Panc1 (cell line): ENCODE measurements around the gene SERTAD2. TPM values are rescaled to one million over a fixed set of nuclear protein-coding genes. Genes with fewer than 3 reads are reported as not detected.

Source experiments
- ATAC-seq: fragments of 200-7000 bp; cut with Tn5 transposase; 2 replicates; pipeline ENCODE4 v1.9.1; 2020; ENCODE audit warnings: mild to moderate bottlenecking, moderate library complexity
- BruUV-seq: library from RNA; stranded (reverse); fragments of 400-500 nt; replicated peaks from 2 replicates; lab custom pipeline; 2021; lab: Mats Ljungman, UMichigan
- CTCF ChIA-PET: fragments of 300-600 bp; sonication (Branson Sonifier 250); formaldehyde crosslinking; loops from one replicate; lab custom pipeline; 2022; ENCODE audit warnings: antibody characterized with exemption; lab: Charles Lee
- POLR2A ChIA-PET: fragments of 300-600 bp; sonication (Branson Sonifier 250); formaldehyde crosslinking; loops from one replicate; lab custom pipeline; 2022; ENCODE audit warnings: antibody characterized with exemption; lab: Charles Lee
- DNase-seq: peaks from one replicate; pipeline ENCODE4 v3.0.0-alpha.2; 2010; ENCODE audit warnings: low read depth, low spot score
- H3K27ac ChIP-seq: 2 replicates; pipeline ENCODE4 v1.5.1; 2011; ENCODE audit warnings: mild to moderate bottlenecking, low read length, inconsistent platforms
- H3K27me3 ChIP-seq: fragments of 200-500 bp; sonication (Bioruptor generic); 2 replicates; pipeline ENCODE4 v1.6.0; 2014; ENCODE audit warnings: low read length, inconsistent platforms; ENCODE audit not compliant: control insufficient read depth, insufficient read depth
- H3K36me3 ChIP-seq: fragments of 200-500 bp; sonication (Bioruptor generic); 2 replicates; pipeline ENCODE4 v1.5.1; 2014; ENCODE audit warnings: inconsistent platforms, mild to moderate bottlenecking, low read length, moderate library complexity; ENCODE audit not compliant: control insufficient read depth, insufficient read depth
- H3K4me1 ChIP-seq: 2 replicates; pipeline ENCODE4 v1.5.1; 2011; ENCODE audit warnings: inconsistent platforms, mild to moderate bottlenecking, low read length, moderate library complexity; ENCODE audit not compliant: control insufficient read depth, insufficient read depth
- H3K4me3 ChIP-seq, 2 experiments: 2 replicates each; pipeline ENCODE4 v1.5.1; 2011 to 2012; ENCODE audit warnings: low read depth in 2 of 2, low read length in 2 of 2, mild to moderate bottlenecking in 2 of 2, inconsistent platforms in 1 of 2, moderate library complexity in 1 of 2
- H3K9me3 ChIP-seq: fragments of 200-500 bp; sonication (Bioruptor generic); 2 replicates; pipeline ENCODE4 v1.5.1; 2014; ENCODE audit warnings: low read depth, mild to moderate bottlenecking, inconsistent platforms, low read length, moderate library complexity; ENCODE audit not compliant: control insufficient read depth, insufficient read depth
- POLR2AphosphoS5 ChIP-seq: IDR thresholded peaks from 2 replicates; pipeline ENCODE4 v1.6.1; 2012; ENCODE audit warnings: mild to moderate bottlenecking, low read depth, low read length, moderate library complexity
- REST ChIP-seq, 2 experiments: IDR thresholded peaks; 2 replicates each; pipeline ENCODE4 v1.6.1; 2011 to 2012; ENCODE audit warnings: low read depth in 2 of 2, control low read depth in 1 of 2, low read length in 1 of 2, mild to moderate bottlenecking in 1 of 2, moderate library complexity in 1 of 2; ENCODE audit not compliant: insufficient read depth in 1 of 2
- SIN3A ChIP-seq: IDR thresholded peaks from 2 replicates; pipeline ENCODE4 v1.6.1; 2012; ENCODE audit warnings: low read depth, mild to moderate bottlenecking, low read length, moderate library complexity, borderline replicate concordance; ENCODE audit not compliant: insufficient read depth
- TCF7L2 ChIP-seq: IDR thresholded peaks from 2 replicates; pipeline ENCODE4 v1.6.1; 2011; ENCODE audit warnings: mild to moderate bottlenecking, low read depth, low read length, inconsistent platforms
- in situ Hi-C: cut with HindIII; loops from 2 replicates; pipeline ENCODE4 v1.10.0; 2016; ENCODE audit warnings: low sequenced_read_pairs, low pct_unique_long_range_greater_than_20kb
- intact Hi-C: fragments of 100-400 bp; cut with micrococcal nuclease; formaldehyde crosslinking; loops from one replicate; pipeline ENCODE4 v1.10.0; 2022; ENCODE audit not compliant: unreplicated experiment
- total RNA-seq: library from RNA; stranded (reverse); gene quantifications from one replicate; pipeline ENCODE4 v1.2.1, GENCODE V29; 2021; ENCODE audit not compliant: unreplicated experiment
- TF ChIP-seq, protein P1 (sequence below): fragments of 450-650 bp; IDR thresholded peaks from 2 replicates; pipeline ENCODE4 v1.5.1; 2017; ENCODE audit warnings: mild to moderate bottlenecking

The SERTAD2 gene
- total RNA-seq, 1 experiment from 2014 or later, result 24.3 TPM

GRCh38 chr2:64650296-64650695, 3.4 kb downstream of the SERTAD2 start:
- ChIA-PET POLR2A (interaction anchor here (0.6 kb wide), 1 partner anchor 577 kb away, joined by 3 read pairs; the partner anchor contains the start of gene ACTR2), CTCF (no interaction called here)
- Histone ChIP-seq H3K4me1 (peaks cover 72% of the 10 kb centered on the region), H3K9me3 (no peaks in the 10 kb centered on the region), H3K27me3 (no peaks in the 10 kb centered on the region), H3K36me3 (peaks cover 4% of the 10 kb centered on the region; the same call in 1 of the 2 replicates), H3K27ac (peak overlapping the region; percentile 85), H3K4me3 (peak overlapping the region in 1 of 2 experiments; percentile 17; a peak in 2 of 4 replicates)
- ATAC-seq (no peak), DNase-seq (no peak)
- in situ Hi-C loops, result no loop called here
- no peak for TF ChIP-seq TCF7L2
- TF ChIP-seq, protein P1, sequence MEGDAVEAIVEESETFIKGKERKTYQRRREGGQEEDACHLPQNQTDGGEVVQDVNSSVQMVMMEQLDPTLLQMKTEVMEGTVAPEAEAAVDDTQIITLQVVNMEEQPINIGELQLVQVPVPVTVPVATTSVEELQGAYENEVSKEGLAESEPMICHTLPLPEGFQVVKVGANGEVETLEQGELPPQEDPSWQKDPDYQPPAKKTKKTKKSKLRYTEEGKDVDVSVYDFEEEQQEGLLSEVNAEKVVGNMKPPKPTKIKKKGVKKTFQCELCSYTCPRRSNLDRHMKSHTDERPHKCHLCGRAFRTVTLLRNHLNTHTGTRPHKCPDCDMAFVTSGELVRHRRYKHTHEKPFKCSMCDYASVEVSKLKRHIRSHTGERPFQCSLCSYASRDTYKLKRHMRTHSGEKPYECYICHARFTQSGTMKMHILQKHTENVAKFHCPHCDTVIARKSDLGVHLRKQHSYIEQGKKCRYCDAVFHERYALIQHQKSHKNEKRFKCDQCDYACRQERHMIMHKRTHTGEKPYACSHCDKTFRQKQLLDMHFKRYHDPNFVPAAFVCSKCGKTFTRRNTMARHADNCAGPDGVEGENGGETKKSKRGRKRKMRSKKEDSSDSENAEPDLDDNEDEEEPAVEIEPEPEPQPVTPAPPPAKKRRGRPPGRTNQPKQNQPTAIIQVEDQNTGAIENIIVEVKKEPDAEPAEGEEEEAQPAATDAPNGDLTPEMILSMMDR, result no peak
- no peak for TF ChIP-seq REST (IDR thresholded peaks at IDR 0.05; ENCODE audit: insufficient read depth in 1 of 2, low read depth in 2 of 2, low read length in 1 of 2)
- TF ChIP-seq SIN3A, result no peak
- TF ChIP-seq POLR2AphosphoS5, result no peak
- intact Hi-C loops, result loop anchor here (10.0 kb wide), 1 partner anchor 75 kb away; no protein-coding TSS in a partner anchor
- no TSS peak for BruUV-seq

DNA sequence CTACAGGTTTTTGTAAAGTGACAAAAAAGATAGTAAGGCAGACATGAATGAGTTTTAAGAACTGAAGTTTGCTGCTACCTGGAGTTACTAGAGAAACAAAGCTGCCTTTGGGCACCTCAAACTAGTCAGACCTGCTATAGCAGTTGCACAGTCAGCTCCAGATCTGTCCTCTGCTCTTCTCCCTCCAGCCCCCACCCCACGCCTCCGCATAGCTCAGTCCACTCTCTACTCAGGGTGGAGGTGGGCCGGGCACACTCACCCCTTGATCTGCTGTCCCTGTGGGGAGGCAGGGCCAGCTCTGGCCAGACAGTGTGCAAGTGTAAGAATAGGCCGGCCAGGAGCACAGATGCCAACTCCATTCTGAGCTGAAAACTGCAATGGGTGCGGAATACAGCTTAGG, 4.1 kb downstream of the SERTAD2 start:
- POLR2A ChIA-PET, result interaction anchor here (0.6 kb wide), 1 partner anchor 126 kb away, joined by 5 read pairs; no protein-coding TSS in a partner anchor
- no peaks in the 10 kb centered on the region for H3K27me3 ChIP-seq
- no peak for TF ChIP-seq SIN3A
- TF ChIP-seq, protein P1, result no peak
- no peak for TF ChIP-seq REST (IDR thresholded peaks at IDR 0.05; ENCODE audit: insufficient read depth in 1 of 2, low read depth in 2 of 2, low read length in 1 of 2)
- no peak for TF ChIP-seq POLR2AphosphoS5
- TF ChIP-seq TCF7L2, result no peak

More for the DNA sequence above, 4.1 kb downstream of the SERTAD2 start:
- ATAC-seq, result no peak
- intact Hi-C loops (loop anchor here (5.0 to 10.0 kb wide), 2 partner anchors 75 to 98 kb away; no protein-coding TSS in a partner anchor), in situ Hi-C loops (no loop called here)
- peak overlapping the region; percentile 85 for H3K27ac ChIP-seq
- no peaks in the 10 kb centered on the region for H3K9me3 ChIP-seq
- H3K36me3 ChIP-seq, result peaks cover 4% of the 10 kb centered on the region; the same call in 1 of the 2 replicates
- peaks cover 65% of the 10 kb centered on the region for H3K4me1 ChIP-seq
- no TSS peak for BruUV-seq
- H3K4me3 ChIP-seq, result peak overlapping the region; percentile 14 to 17
- CTCF ChIA-PET, result interaction anchor here (0.5 to 0.8 kb wide), 2 partner anchors 470 to 520 kb away, joined by 4 to 6 read pairs; no protein-coding TSS in a partner anchor
- no peak for DNase-seq
